Aorta (tissue), 5 donors: ENCODE data around the gene CNOT6L. TPM values are rescaled to one million over a fixed set of nuclear protein-coding genes. Genes with fewer than 3 reads are reported as not detected.

Experiments used
- ATAC-seq: fragments of 200-7000 bp; cut with Tn5 transposase; one replicate; pipeline ENCODE4 v1.9.1; 2022; ENCODE audit warnings: moderate library complexity; ENCODE audit not compliant: low FRiP score
- DNase-seq, 2 donors: peaks; one replicate each; pipeline ENCODE4 v3.0.0-alpha.2; 2020
- H3K27ac ChIP-seq, 2 donors: one replicate each; pipeline ENCODE4 v1.5.1; 2013; ENCODE audit warnings: low read length in 2 of 2, mild to moderate bottlenecking in 2 of 2, moderate library complexity in 2 of 2, control low read depth in 1 of 2, inconsistent platforms in 1 of 2, low read depth in 1 of 2
- H3K27me3 ChIP-seq, 2 donors: one replicate each; pipeline ENCODE4 v1.6.1; 2013; ENCODE audit warnings: control low read depth in 1 of 2, low read length in 1 of 2, mild to moderate bottlenecking in 1 of 2, moderate library complexity in 1 of 2; ENCODE audit not compliant: insufficient read depth in 2 of 2, control insufficient read depth in 1 of 2
- H3K36me3 ChIP-seq, 2 donors: one replicate each; pipeline ENCODE4 v1.6.1; 2013; ENCODE audit warnings: control low read depth in 1 of 2, low read length in 1 of 2, mild to moderate bottlenecking in 1 of 2; ENCODE audit not compliant: insufficient read depth in 2 of 2, control insufficient read depth in 1 of 2
- H3K4me1 ChIP-seq, 2 donors: one replicate each; pipeline ENCODE4 v1.6.1; 2013; ENCODE audit warnings: low read length in 2 of 2, control low read depth in 1 of 2, mild to moderate bottlenecking in 1 of 2, moderate library complexity in 1 of 2; ENCODE audit not compliant: insufficient read depth in 2 of 2, control insufficient read depth in 1 of 2
- H3K4me3 ChIP-seq, 2 donors: one replicate each; pipeline ENCODE4 v1.5.1; 2013; ENCODE audit warnings: low read length in 2 of 2, control low read depth in 1 of 2, mild to moderate bottlenecking in 1 of 2
- H3K9me3 ChIP-seq: one replicate; pipeline ENCODE4 v1.6.1; 2013; ENCODE audit warnings: mild to moderate bottlenecking, low read length; ENCODE audit not compliant: control insufficient read depth
- WGBS, 2 donors: extraction: QIAGEN DNeasy Blood & Tissue Kit; methylation state at CpG; one replicate each; pipeline ENCODE4 v1.1.7; 2013; 5-methylcytosine and 5-hydroxymethylcytosine counted together
- intact Hi-C, 2 donors: fragments of 100-400 bp; cut with DNase I; formaldehyde crosslinking; loops; one replicate each; pipeline versions ENCODE4 v1.14.2 to v1.15.0; 2022
- polyA plus RNA-seq, 2 donors: library from polyadenylated mRNA; stranded (reverse); fragments of 200-250 nt; gene quantifications; one replicate each; pipeline ENCODE4 v1.2.3, GENCODE V29; 2013
- total RNA-seq, 2 donors: library from RNA; stranded (reverse); fragmentation: NEBNext Ultra II Directional; extraction: Animal tissue kit (Norgen Biotek cat#: 25700); gene quantifications; one replicate each; pipeline ENCODE4 v1.2.1, GENCODE V29; 2021
- donor health status: healthy with polysubstance abuse.
- donor health status: Bipolar disorder and iron deficiency.
- donor health status: DM: no; HTN: no; CAD: no.
- donor health status: DM: no; HTN: no; CAD: no.
- donor health status: DM: yes; HTN: yes; CAD: no.

CNOT6L gene
- total and polyA plus RNA-seq, 4 donors, result 4.6 to 56.2 (median 24.9) TPM

DNA sequence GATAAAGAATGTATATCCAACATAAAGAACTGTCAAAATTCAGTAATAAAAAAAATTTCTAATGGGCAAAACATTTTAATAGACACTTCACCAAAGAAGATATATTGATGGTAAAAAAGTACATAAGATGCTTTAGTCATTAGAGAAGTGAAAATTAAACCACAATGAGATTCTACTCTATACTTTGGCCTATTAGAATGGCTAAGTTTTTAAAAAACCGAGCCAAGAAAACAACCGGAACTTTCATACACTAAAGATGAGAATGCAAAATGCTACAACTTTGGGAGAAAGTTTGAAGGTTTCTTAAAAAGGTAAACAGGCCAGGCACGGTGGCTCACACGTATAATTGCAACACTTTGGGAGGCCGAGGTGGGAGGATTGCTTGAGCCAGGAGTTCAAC lies 20.8 kb downstream of the CNOT6L start:
- Histone ChIP-seq H3K27me3 (no peaks in the 10 kb centered on the region), H3K36me3 (no peaks in the 10 kb centered on the region), H3K4me1 (peaks cover 2 to 4% of the 10 kb centered on the region in 2 donors), H3K4me3 (no peak overlapping the region), H3K27ac (no peak overlapping the region), H3K9me3 (no peaks in the 10 kb centered on the region)
- 88 to 90% methylated on average over 5 of the region's 5 CpGs for WGBS, 2 donors
- DNase-seq (no peak), ATAC-seq (no peak)
- intact Hi-C loops, result no loop called here

DNA sequence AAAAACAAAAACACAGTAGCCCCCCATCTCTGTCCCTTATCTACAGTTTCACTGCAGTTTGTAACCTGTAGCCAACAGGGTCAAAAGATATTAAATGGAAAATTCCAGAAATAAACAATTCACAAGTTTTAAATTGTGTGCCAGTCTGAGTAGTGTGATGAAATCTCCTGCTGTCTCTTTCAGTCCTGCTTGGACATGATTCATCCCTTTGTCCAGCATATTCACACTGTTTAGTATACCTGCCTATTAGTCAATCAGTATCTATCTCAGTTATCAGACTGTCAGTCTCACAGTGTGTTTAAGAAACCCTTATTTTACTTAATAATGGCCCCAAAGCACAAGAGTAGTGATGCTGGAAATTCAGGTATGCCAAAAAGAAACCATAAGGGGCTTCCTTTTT lies 21.9 kb downstream of the CNOT6L start:
- Histone ChIP-seq H3K27ac (no peak overlapping the region), H3K4me3 (no peak overlapping the region), H3K4me1 (peaks cover 2 to 4% of the 10 kb centered on the region in 2 donors), H3K36me3 (no peaks in the 10 kb centered on the region), H3K9me3 (no peaks in the 10 kb centered on the region), H3K27me3 (no peaks in the 10 kb centered on the region)
- intact Hi-C loops, result no loop called here
- DNase-seq, result no peak
- no peak for ATAC-seq

DNA sequence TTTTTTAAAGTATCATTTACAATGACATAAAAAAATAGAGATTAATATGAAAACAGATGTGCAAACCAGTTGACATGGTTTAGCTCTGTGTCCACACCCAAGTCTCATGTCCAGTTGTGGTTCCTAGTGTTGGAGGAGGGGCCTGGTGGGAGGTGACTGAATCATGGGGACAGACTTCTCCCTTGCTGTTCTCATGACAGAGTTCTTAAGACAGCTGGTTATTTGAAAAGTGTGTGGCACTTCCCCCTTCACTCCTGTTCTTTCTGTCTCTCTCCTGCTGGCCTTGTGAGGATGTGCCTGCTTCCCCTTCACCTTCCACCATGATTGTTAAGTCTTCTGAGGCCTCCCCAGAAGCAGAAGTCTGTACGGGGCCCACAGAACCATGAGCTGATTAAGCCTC lies 23.8 kb downstream of the CNOT6L start:
- no peaks in the 10 kb centered on the region for H3K36me3 ChIP-seq
- H3K9me3 ChIP-seq, result no peaks in the 10 kb centered on the region
- intact Hi-C loops, result no loop called here
- 72 to 77% methylated on average over 1 of the region's 1 CpG for WGBS, 2 donors
- ATAC-seq, result no peak
- no peaks in the 10 kb centered on the region for H3K27me3 ChIP-seq
- no peak for DNase-seq
- H3K27ac ChIP-seq, result no peak overlapping the region
- peaks cover 0 to 2% of the 10 kb centered on the region in 2 donors for H3K4me1 ChIP-seq
- no peak overlapping the region for H3K4me3 ChIP-seq

DNA sequence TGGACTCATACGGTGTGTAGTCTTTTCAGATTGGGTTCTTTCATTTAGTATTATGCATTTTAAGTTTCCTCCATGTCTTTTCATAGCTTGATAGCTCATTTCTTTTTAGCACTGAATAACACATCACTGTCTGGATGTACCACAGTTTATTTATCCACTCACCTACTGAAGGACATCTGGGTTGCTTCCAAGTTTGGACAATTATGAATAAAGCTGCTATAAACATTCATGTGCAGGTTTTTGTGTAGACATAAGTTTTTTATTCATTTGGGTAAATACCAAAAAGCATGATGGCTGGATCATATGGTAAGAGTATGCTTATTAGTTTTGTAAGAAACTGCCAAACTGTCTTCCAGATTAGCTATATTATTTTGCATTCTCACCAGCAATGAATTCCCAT lies 29.0 kb downstream of the CNOT6L start:
- intact Hi-C loops, result no loop called here
- H3K4me3 ChIP-seq, result no peak overlapping the region
- WGBS, 2 donors, result 88 to 92% methylated on average over 1 of the region's 1 CpG

GRCh38 chr4:77788990-77789389 lies 30.2 kb downstream of the CNOT6L start:
- 89 to 96% methylated on average over 2 of the region's 2 CpGs for WGBS, 2 donors

More for the DNA sequence above, 29.0 kb downstream of the CNOT6L start:
- Histone ChIP-seq H3K4me1 (no peaks in the 10 kb centered on the region), H3K9me3 (no peaks in the 10 kb centered on the region), H3K27ac (no peak overlapping the region), H3K27me3 (no peaks in the 10 kb centered on the region), H3K36me3 (no peaks in the 10 kb centered on the region)
- DNase-seq, result no peak
- no peak for ATAC-seq

GRCh38 chr4:77787969-77788368 lies 31.2 kb downstream of the CNOT6L start:
- Histone ChIP-seq H3K27me3 (no peaks in the 10 kb centered on the region), H3K36me3 (no peaks in the 10 kb centered on the region), H3K4me3 (no peak overlapping the region), H3K9me3 (no peaks in the 10 kb centered on the region), H3K4me1 (no peaks in the 10 kb centered on the region), H3K27ac (no peak overlapping the region)
- intact Hi-C loops, result no loop called here
- 69 to 77% methylated on average over 3 of the region's 3 CpGs for WGBS, 2 donors
- no peak for ATAC-seq
- no peak for DNase-seq

More at GRCh38 chr4:77788990-77789389, 30.2 kb downstream of the CNOT6L start:
- no peaks in the 10 kb centered on the region for H3K9me3 ChIP-seq
- no peaks in the 10 kb centered on the region for H3K4me1 ChIP-seq
- intact Hi-C loops, result no loop called here
- no peaks in the 10 kb centered on the region for H3K27me3 ChIP-seq
- no peak overlapping the region for H3K27ac ChIP-seq
- ATAC-seq, result no peak
- no peaks in the 10 kb centered on the region for H3K36me3 ChIP-seq
- H3K4me3 ChIP-seq, result no peak overlapping the region
- no peak for DNase-seq

GRCh38 chr4:77785669-77786068 lies 33.5 kb downstream of the CNOT6L start:
- H3K36me3 ChIP-seq, result no peaks in the 10 kb centered on the region
- H3K9me3 ChIP-seq, result no peaks in the 10 kb centered on the region
- H3K4me1 ChIP-seq, result no peaks in the 10 kb centered on the region
- no peak for DNase-seq
- H3K4me3 ChIP-seq, result no peak overlapping the region
- ATAC-seq, result no peak
- intact Hi-C loops, result no loop called here
- H3K27ac ChIP-seq, result no peak overlapping the region
- WGBS, 2 donors, result 96 to 97% methylated on average over 6 of the region's 6 CpGs
- no peaks in the 10 kb centered on the region for H3K27me3 ChIP-seq

DNA sequence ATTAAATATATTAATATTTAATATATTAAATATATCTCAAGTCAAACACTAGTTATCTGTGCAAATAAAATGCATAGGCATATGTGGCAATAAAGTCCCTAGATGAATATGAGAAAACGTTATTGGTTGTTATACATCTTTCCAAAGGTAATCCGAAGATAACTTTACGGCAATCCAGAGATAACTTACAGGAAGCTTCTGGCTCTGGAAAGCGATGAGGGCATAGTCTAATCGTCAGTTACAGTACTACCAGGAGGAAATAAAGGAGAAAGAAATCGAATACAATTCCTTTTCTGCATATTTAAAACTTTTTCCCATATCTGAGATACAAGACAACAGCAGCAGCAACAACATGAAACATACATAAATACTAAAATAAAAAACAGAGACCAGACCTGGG lies 35.3 kb downstream of the CNOT6L start:
- no peak overlapping the region for H3K27ac ChIP-seq
- DNase-seq, result no peak
- ATAC-seq, result no peak
- no peaks in the 10 kb centered on the region for H3K36me3 ChIP-seq
- H3K4me3 ChIP-seq, result no peak overlapping the region
- 83 to 85% methylated on average over 6 of the region's 6 CpGs for WGBS, 2 donors
- no peaks in the 10 kb centered on the region for H3K27me3 ChIP-seq
- H3K4me1 ChIP-seq, result no peaks in the 10 kb centered on the region
- no peaks in the 10 kb centered on the region for H3K9me3 ChIP-seq
- intact Hi-C loops, result no loop called here

DNA sequence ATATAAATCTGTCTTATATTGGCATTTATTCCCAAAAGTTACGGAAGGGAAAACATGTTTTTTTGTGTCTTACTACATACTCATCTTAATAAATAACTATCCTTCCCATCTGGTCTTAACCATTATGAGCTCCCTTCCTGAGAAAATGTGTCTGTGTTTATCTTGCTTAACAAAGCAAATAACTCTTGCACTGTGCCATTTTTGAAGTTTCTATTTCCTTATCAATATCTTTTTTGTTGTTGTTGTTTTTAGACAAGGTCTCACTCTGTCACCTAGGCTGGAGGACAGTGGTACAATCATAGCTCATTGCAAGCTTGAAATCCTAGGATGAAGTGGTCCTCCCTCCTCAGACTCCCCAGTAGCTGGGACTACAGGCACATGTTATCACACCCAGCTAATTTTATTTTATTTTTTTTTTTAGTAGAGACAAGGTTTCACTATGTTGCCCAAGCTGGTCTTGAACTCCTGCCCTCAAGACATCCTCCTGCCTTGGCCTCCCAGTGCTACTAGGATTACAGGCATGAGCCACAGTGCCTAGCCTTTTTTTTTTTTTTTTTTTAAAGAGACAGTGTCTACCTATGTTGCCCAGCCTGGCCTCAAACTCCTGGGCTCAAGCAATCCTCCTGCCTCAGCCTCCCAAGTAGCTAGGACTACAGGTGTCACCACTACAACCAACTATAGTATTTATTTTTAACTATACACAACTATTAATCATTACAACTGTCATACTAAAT lies 36.9 kb downstream of the CNOT6L start:
- DNase-seq (no peak), ATAC-seq (no peak)
- H3K4me3 ChIP-seq, result no peak overlapping the region
- intact Hi-C loops, result no loop called here
- no peaks in the 10 kb centered on the region for H3K27me3 ChIP-seq
- H3K4me1 ChIP-seq, result peaks cover 0 to under 1% of the 10 kb centered on the region in 2 donors
- no peak overlapping the region for H3K27ac ChIP-seq
- H3K36me3 ChIP-seq, result no peaks in the 10 kb centered on the region
- no peaks in the 10 kb centered on the region for H3K9me3 ChIP-seq
- 97% methylated on average over 1 of the region's 1 CpG for WGBS, 2 donors
